Astrocyte (in vitro differentiated cells and primary cell): ENCODE measurements around the gene ELMOD1. TPM values are rescaled to one million over a fixed set of nuclear protein-coding genes. Genes with fewer than 3 reads are reported as not detected.
A peak's percentile ranks its signal among the peaks of the same experiment; 100 is the strongest.

Experiments used
- DNase-seq: peaks from one replicate; pipeline ENCODE4 v3.0.0-alpha.2; 2010; ENCODE audit warnings: low read depth
- FAIRE-seq: peaks from 2 replicates; lab custom pipeline; 2011; peaks lifted over from hg19 to GRCh38; lab: Jason Lieb, UNC
- H2AFZ ChIP-seq: 2 replicates; pipeline ENCODE4 v1.6.0; 2012; ENCODE audit warnings: low read depth, low read length, inconsistent platforms
- H3K27ac ChIP-seq: 2 replicates; pipeline ENCODE4 v1.5.1; 2011; ENCODE audit warnings: low read depth, low read length, inconsistent platforms
- H3K27me3 ChIP-seq: 2 replicates; pipeline ENCODE4 v1.6.0; 2011; ENCODE audit warnings: low read length, inconsistent platforms; ENCODE audit not compliant: insufficient read depth
- H3K36me3 ChIP-seq: 2 replicates; pipeline ENCODE4 v1.5.1; 2011; ENCODE audit warnings: low read length, inconsistent platforms; ENCODE audit not compliant: insufficient read depth
- H3K4me1 ChIP-seq: 2 replicates; pipeline ENCODE4 v1.5.1; 2011; ENCODE audit warnings: low read length, inconsistent platforms; ENCODE audit not compliant: insufficient read depth
- H3K4me2 ChIP-seq: 2 replicates; pipeline ENCODE4 v1.6.0; 2012; ENCODE audit warnings: low read length, inconsistent platforms
- H3K4me3 ChIP-seq: 2 replicates; pipeline ENCODE4 v1.5.1; 2011; ENCODE audit warnings: low read depth, mild to moderate bottlenecking, low read length, inconsistent platforms; ENCODE audit not compliant: insufficient read depth
- H3K79me2 ChIP-seq: 2 replicates; pipeline ENCODE4 v1.6.0; 2012; ENCODE audit warnings: mild to moderate bottlenecking, low read length, inconsistent platforms; ENCODE audit not compliant: insufficient read depth
- H3K9ac ChIP-seq: 2 replicates; pipeline ENCODE4 v1.6.0; 2012; ENCODE audit warnings: mild to moderate bottlenecking, low read length, inconsistent platforms
- H3K9me3 ChIP-seq: 2 replicates; pipeline ENCODE4 v1.5.1; 2012; ENCODE audit warnings: low read depth, mild to moderate bottlenecking, low read length, inconsistent platforms; ENCODE audit not compliant: insufficient read depth
- H4K20me1 ChIP-seq: 2 replicates; pipeline ENCODE4 v1.6.0; 2012; ENCODE audit warnings: low read length, inconsistent platforms; ENCODE audit not compliant: insufficient read depth
- H3K27ac Mint-ChIP-seq: one replicate; pipeline ENCODE4 v1.8.0; 2021; ENCODE audit warnings: mild to moderate bottlenecking, mixed read lengths; ENCODE audit not compliant: unreplicated experiment
- H3K27me3 Mint-ChIP-seq: one replicate; pipeline ENCODE4 v1.8.0; 2021; ENCODE audit warnings: low read depth, mixed read lengths; ENCODE audit not compliant: unreplicated experiment
- H3K36me3 Mint-ChIP-seq: one replicate; pipeline ENCODE4 v1.8.0; 2021; ENCODE audit warnings: low read depth, mixed read lengths; ENCODE audit not compliant: unreplicated experiment
- H3K4me1 Mint-ChIP-seq: one replicate; pipeline ENCODE4 v1.8.0; 2021; ENCODE audit warnings: low read depth, mixed read lengths; ENCODE audit not compliant: unreplicated experiment
- H3K4me3 Mint-ChIP-seq: one replicate; pipeline ENCODE4 v1.8.0; 2021; ENCODE audit warnings: mild to moderate bottlenecking, moderate library complexity, mixed read lengths; ENCODE audit not compliant: unreplicated experiment
- H3K9me3 Mint-ChIP-seq: one replicate; pipeline ENCODE4 v1.8.0; 2021; ENCODE audit warnings: mild to moderate bottlenecking, mixed read lengths; ENCODE audit not compliant: unreplicated experiment
- CTCF ChIP-seq: IDR thresholded peaks from 2 replicates; pipeline ENCODE4 v1.5.1; 2011; ENCODE audit warnings: low read depth, mild to moderate bottlenecking, inconsistent platforms, low read length, moderate library complexity; ENCODE audit not compliant: insufficient read depth
- EZH2 ChIP-seq: IDR thresholded peaks from 2 replicates; pipeline ENCODE4 v1.6.1; 2012; ENCODE audit warnings: mild to moderate bottlenecking, low read length, inconsistent platforms; ENCODE audit not compliant: insufficient read depth
- total RNA-seq: library from RNA; stranded (reverse); gene quantifications from 2 replicates; pipeline ENCODE4 v1.2.1, GENCODE V29; 2021

ELMOD1 gene
- total RNA-seq, 1 donor from 2014 or later, result 0.52 TPM

- Histone ChIP-seq H3K9ac (no peak overlapping the region), H4K20me1 (no peaks in the 10 kb centered on the region), H3K36me3 (no peaks in the 10 kb centered on the region), H3K27ac (no peak overlapping the region), H3K27me3 (peaks cover 8% of the 10 kb centered on the region), H3K9me3 (no peaks in the 10 kb centered on the region), H3K4me1 (no peaks in the 10 kb centered on the region), H3K79me2 (no peaks in the 10 kb centered on the region), H3K4me2 (no peak overlapping the region), H2AFZ (no peak overlapping the region), H3K4me3 (no peak overlapping the region)
- Mint-ChIP-seq H3K4me3 (no peak overlapping the region), H3K4me1 (peaks cover 7% of the 10 kb centered on the region), H3K27me3 (peaks cover 4% of the 10 kb centered on the region), H3K27ac (no peak overlapping the region), H3K36me3 (no peaks in the 10 kb centered on the region), H3K9me3 (no peaks in the 10 kb centered on the region)
- FAIRE-seq (no peak), DNase-seq (no peak)
- no peak for TF ChIP-seq CTCF
- no peak for TF ChIP-seq EZH2
Measured at GRCh38 chr11:107631043-107631442, 40.1 kb downstream of the ELMOD1 start.

GRCh38 chr11:107631931-107632330 is 41.0 kb downstream of the ELMOD1 start:
- peaks cover 8% of the 10 kb centered on the region for H3K27me3 ChIP-seq
- Mint-ChIP-seq H3K4me3 (no peak overlapping the region), H3K4me1 (peaks cover 7% of the 10 kb centered on the region), H3K36me3 (no peaks in the 10 kb centered on the region), H3K27ac (peak overlapping the region; percentile 56), H3K9me3 (no peaks in the 10 kb centered on the region), H3K27me3 (peaks cover 4% of the 10 kb centered on the region)
- H3K4me2 ChIP-seq, result peak overlapping the region; percentile 11
- no peak for TF ChIP-seq EZH2
- TF ChIP-seq CTCF, result no peak
- no peak overlapping the region for H2AFZ ChIP-seq
- H4K20me1 ChIP-seq, result no peaks in the 10 kb centered on the region
- no peak for FAIRE-seq
- no peaks in the 10 kb centered on the region for H3K79me2 ChIP-seq
- H3K4me1 ChIP-seq, result no peaks in the 10 kb centered on the region
- no peak overlapping the region for H3K9ac ChIP-seq
- H3K4me3 ChIP-seq, result no peak overlapping the region
- H3K36me3 ChIP-seq, result no peaks in the 10 kb centered on the region
- no peak for DNase-seq
- no peak overlapping the region for H3K27ac ChIP-seq
- no peaks in the 10 kb centered on the region for H3K9me3 ChIP-seq

GRCh38 chr11:107646783-107647182 is 55.8 kb downstream of the ELMOD1 start:
- TF ChIP-seq CTCF (no peak), EZH2 (no peak)
- Histone ChIP-seq H3K4me3 (no peak overlapping the region), H2AFZ (no peak overlapping the region), H3K4me1 (no peaks in the 10 kb centered on the region), H3K27me3 (no peaks in the 10 kb centered on the region), H3K79me2 (no peaks in the 10 kb centered on the region), H3K9me3 (no peaks in the 10 kb centered on the region), H3K36me3 (no peaks in the 10 kb centered on the region), H3K9ac (no peak overlapping the region), H3K27ac (no peak overlapping the region), H3K4me2 (no peak overlapping the region), H4K20me1 (no peaks in the 10 kb centered on the region)
- Mint-ChIP-seq H3K9me3 (no peaks in the 10 kb centered on the region), H3K27ac (no peak overlapping the region), H3K4me3 (no peak overlapping the region), H3K4me1 (peaks cover 7% of the 10 kb centered on the region), H3K27me3 (no peaks in the 10 kb centered on the region), H3K36me3 (no peaks in the 10 kb centered on the region)
- FAIRE-seq (no peak), DNase-seq (no peak)
